Spinal cord (tissue), 10 donors: Measurements from ENCODE around the gene GOLGA6L2. TPM values are rescaled to one million over a fixed set of nuclear protein-coding genes. Genes with fewer than 3 reads are reported as not detected.
"Not testable (repeated sequence)": the region's sequence is repeated elsewhere in the genome, so short reads cannot be mapped to it uniquely, and the experiment has no call there.

Experiments
- DNase-seq, 6 donors: peaks; one replicate each; pipeline versions ENCODE4 v3.0.0 to v3.0.0-alpha.2; 2013 to 2015; ENCODE audit warnings: low spot score in 6 of 6, low read depth in 4 of 6
- H3K27ac ChIP-seq: one replicate; pipeline ENCODE4 v1.5.1; 2013; ENCODE audit warnings: low read depth, low read length, control low read depth
- H3K27me3 ChIP-seq: one replicate; pipeline ENCODE4 v1.6.1; 2013; ENCODE audit warnings: low read length; ENCODE audit not compliant: control insufficient read depth, insufficient read depth
- H3K36me3 ChIP-seq: one replicate; pipeline ENCODE4 v1.6.1; 2013; ENCODE audit warnings: low read length; ENCODE audit not compliant: control insufficient read depth, insufficient read depth
- H3K4me1 ChIP-seq: one replicate; pipeline ENCODE4 v1.6.1; 2013; ENCODE audit warnings: low read length; ENCODE audit not compliant: control insufficient read depth, insufficient read depth
- H3K4me3 ChIP-seq: one replicate; pipeline ENCODE4 v1.5.1; 2013; ENCODE audit warnings: low read depth, low read length, control low read depth
- H3K9me3 ChIP-seq: one replicate; pipeline ENCODE4 v1.6.1; 2013; ENCODE audit warnings: low read length; ENCODE audit not compliant: control insufficient read depth, insufficient read depth
- WGBS: methylation state at CpG from one replicate; pipeline ENCODE4 v1.1.5; 2013; ENCODE audit warnings: missing lambda C conversion rate; ENCODE audit not compliant: insufficient coverage; 5-methylcytosine and 5-hydroxymethylcytosine counted together
- polyA plus RNA-seq, 2 donors: library from polyadenylated mRNA; unstranded; fragments of 120-200 nt; gene quantifications; one replicate each; pipeline ENCODE4 v1.2.1, GENCODE V29; 2013; ENCODE audit not compliant: insufficient read length in 2 of 2
- total RNA-seq, 2 donors: library from RNA; depleted of rRNA in 1 of 2; stranded (reverse); fragments of 120-200 nt in 1 of 2; fragments of >200 nt in 1 of 2; gene quantifications; one replicate each; pipeline versions ENCODE4 v1.2.3 to v1.2.4, GENCODE V29; 2013 to 2014
- donor health status: healthy.

GOLGA6L2 gene
- total and polyA plus RNA-seq, 4 donors = 0.35 to 0.60 TPM; not detected in 2

DNA sequence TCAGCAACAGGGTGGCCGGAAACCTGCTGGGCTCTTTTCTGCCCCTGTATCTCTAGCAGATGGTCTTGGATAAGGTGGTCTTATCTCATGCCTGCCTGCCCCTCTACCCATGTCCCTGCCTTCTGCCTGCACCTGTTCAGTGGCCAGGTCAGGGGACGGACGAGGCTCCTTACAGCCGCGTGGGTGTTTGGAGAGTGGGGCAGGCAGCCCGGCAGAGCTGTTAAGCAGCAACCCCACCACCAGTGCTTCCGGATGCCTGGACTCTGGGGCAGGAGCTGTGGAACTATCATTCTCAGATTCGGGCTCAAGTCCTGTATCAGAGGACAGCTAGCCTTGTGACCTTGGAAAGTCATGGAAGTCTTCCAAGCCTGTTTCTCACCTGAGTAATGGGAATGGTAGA, 21.7 kb downstream of the GOLGA6L2 start:
- H3K4me1 ChIP-seq, DNase-seq, H3K9me3 ChIP-seq, H3K36me3 ChIP-seq, H3K4me3 ChIP-seq, H3K27ac ChIP-seq, H3K27me3 ChIP-seq: not testable (repeated sequence)
- 76% methylated on average over 7 of the region's 8 CpGs for WGBS

DNA sequence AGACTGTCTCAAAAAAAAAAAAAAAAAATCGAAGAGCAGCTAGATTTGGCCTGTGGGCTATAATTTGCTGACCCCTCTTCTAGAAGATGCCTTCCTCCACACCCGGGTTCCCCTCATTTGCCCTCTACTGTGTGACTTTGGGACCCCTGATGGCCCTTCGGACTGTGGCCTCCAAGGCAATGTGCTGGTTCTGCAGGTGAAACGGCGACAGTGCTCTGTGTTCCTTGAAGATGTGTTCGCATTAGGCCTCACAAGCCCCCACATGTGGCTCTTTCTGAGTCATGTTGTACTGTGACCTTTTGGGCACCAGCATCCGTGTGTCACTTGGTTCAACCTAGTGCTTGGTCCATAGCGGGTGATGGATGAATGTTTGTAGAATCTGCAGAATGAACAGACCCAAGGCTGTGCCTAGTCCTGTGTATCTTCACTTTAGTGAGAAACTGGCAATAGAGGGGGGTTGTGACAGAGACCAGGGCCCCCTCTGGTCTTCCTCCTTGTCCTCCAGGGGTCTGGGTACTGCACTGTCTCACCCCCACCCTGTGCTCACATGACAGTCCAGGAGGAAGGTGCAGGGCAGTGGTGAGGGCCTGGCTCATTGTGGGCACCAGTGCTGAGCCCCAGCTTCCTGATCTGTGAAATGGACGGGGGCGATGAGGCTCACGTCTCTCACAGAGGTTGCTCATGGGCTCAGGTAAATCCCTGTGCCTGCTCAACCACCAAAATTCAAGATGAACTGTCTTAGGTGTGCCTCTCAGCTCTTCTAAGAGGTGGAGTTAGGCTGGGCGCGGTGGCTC, 22.7 kb downstream of the GOLGA6L2 start:
- no peaks in the 10 kb centered on the region for H3K27me3 ChIP-seq
- no peaks in the 10 kb centered on the region for H3K9me3 ChIP-seq
- no peak overlapping the region for H3K27ac ChIP-seq
- H3K4me3 ChIP-seq = no peak overlapping the region
- DNase-seq = no peak
- no peaks in the 10 kb centered on the region for H3K4me1 ChIP-seq
- H3K36me3 ChIP-seq = no peaks in the 10 kb centered on the region
- 94% methylated on average over 10 of the region's 13 CpGs for WGBS

DNA sequence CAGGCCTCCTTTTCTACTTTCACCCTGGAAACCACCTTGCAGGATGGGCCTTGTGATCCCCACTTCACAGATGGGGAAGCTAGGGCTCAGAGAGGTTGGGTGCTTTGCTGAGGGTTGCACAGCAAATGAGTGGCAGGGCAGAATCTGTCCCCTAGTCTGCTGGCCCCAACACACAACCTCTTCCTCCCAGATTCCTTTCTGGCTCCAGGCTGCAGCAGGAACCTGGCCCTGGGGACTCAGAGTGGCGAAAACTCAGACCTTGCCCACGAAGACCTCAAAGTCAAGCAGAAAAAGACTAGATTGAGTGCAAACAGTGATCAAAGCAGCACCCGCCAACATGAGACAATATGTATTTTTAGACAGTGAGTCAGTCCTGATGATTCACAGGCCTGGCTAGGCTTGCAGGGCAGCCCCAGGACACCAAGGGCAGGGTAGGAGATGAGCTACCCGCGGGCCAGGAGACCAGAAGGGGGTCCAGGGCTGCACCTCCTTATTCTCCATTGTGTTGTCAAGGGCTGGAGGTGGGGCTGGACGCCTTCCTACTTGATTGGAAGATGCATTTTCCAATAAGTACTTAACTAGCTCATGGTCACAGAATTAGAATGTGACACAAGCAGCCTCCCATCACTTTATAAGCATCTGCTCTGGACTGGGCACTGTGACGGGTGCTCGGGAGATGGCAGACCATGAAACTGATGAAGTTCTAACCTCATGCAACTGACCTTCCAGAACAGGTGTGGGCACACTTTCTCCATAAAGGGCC, 23.9 kb downstream of the GOLGA6L2 start:
- H3K4me3 ChIP-seq = no peak overlapping the region
- DNase-seq = no peak
- no peaks in the 10 kb centered on the region for H3K27me3 ChIP-seq
- no peak overlapping the region for H3K27ac ChIP-seq
- no peaks in the 10 kb centered on the region for H3K4me1 ChIP-seq
- 75% methylated on average over 4 of the region's 8 CpGs for WGBS
- no peaks in the 10 kb centered on the region for H3K36me3 ChIP-seq
- no peaks in the 10 kb centered on the region for H3K9me3 ChIP-seq

DNA sequence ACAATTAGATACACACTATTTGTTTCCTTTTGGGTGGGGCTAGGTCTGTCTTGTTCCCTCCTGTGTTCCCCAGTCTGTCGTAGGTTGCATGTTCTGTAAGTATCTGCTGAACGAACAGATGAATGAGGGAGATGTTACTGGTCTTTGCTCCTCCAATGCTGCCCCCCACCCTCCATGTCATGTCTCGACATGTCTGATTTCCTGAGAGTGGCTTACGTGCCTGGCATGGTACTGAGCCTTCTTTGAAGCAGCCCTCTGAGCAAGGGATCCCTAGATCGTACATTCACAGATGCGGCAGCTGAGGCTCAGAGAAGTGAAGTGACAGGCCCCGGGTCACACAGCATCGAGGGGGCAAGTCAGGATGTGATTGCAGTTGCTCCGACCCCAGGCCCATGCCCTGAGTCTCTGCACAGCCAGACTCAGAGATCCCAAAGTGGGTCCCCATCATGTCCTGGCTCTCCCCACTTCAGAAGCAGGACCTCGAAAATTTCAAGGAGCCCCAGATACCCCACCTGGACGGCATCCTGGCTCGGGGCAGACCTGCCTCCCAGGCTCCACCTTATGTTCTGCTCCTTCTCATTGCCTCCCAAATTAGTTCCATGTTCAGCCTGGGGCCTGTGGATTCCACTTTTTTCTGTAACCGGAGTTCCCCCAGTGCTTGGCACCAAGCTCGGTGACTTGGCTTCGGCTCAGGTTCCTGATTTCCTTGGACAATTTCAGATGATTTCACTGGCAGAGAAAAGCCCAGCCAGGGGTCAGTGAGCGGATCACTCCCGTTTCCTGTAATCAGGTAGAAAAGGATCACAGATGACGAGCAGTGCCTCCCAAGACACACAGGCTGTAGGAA, 24.7 kb downstream of the GOLGA6L2 start:
- peak in 1 of 6 donors; percentile 1 for DNase-seq
- H3K4me1 ChIP-seq = no peaks in the 10 kb centered on the region
- H3K27me3 ChIP-seq = no peaks in the 10 kb centered on the region
- H3K36me3 ChIP-seq = no peaks in the 10 kb centered on the region
- WGBS = 84% methylated on average over 16 of the region's 18 CpGs
- no peak overlapping the region for H3K4me3 ChIP-seq
- no peaks in the 10 kb centered on the region for H3K9me3 ChIP-seq
- H3K27ac ChIP-seq = no peak overlapping the region

DNA sequence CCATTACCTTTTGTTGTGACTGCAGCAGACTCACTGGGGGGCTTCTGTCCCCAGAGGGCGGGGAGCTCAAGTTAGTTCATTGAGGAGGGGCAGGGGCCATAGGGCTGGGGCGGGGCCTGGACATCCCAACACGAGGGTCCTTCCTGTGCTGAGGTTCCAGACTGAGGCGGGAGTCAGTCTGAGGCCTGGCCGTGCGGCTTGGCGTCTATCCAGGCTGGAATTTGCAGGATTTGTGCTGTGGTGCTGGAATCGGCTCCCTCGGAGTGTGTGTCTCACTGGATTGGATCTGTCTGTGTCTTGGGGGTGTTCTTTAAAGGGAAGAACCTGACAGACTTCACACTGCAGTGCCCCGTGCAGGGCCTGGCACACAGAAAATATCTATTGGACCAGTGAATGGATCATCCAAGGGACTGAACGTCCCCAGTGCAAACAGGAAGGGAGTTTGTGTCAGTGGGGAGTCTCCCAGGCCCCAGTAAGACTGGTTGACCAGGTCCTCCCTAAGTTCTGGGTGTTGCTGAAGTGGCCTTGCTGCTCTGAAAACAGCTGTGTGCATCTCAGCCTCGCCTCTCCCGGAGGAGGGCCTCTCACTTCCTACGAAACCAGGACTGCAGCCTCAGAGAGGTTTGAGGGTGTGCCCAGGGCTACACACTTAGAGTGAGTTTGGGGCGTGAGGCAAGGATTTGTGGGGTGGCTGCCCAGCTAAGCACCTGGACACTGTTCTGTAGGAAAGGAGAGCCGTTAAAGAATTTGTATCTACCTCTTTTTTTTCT, 26.1 kb downstream of the GOLGA6L2 start:
- DNase-seq = no peak
- Histone ChIP-seq H3K4me1 (no peaks in the 10 kb centered on the region), H3K9me3 (no peaks in the 10 kb centered on the region), H3K27ac (no peak overlapping the region), H3K36me3 (no peaks in the 10 kb centered on the region), H3K4me3 (no peak overlapping the region), H3K27me3 (no peaks in the 10 kb centered on the region)
- WGBS = 67% methylated on average over 14 of the region's 16 CpGs

DNA sequence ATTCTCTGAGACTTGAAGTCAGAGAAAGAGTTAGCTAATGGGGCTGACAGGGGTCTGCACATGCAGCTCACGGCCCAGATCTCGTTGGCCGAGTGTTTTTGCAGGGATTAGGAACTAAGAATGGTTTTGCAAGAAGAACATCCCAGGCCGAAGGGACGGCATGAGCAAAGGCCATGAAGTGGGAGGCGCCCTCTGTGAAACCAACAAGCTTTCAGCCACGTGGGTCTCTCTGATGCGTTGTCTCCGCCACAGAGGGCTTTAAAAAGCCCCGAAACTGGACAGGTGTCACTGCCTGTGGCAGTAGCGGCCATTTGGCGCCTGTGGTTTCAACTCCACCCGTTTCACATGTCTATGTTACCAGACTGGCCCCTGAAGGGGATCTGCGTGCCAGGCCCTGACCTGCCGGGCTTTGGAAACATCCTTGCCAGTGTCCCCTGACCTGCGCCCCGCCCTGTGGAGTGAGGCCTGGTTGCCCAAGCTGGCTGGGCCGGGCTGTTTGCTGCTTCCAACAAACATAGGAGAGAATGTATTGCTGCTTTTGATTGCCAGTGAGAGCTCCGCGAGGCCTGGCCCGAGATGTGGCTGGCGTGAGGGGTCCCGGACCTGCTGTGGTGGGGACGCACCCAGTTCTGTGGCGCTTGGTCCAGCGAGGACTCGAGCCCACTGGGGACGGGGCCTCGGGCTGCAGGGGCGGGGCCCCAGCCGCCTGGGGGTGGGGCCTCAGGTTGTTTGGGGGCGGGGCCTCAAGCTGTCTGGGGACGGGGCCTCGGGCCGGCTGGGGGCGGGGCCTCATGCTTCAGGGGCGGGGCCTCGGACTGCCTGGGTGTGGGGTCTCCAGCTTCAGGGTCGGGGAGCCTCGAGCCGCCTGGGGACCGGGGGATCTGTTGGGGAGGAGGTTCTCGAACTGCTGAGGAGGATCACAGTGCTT, 30.4 kb downstream of the GOLGA6L2 start:
- DNase-seq = no peak
- H3K4me1 ChIP-seq = no peaks in the 10 kb centered on the region
- H3K9me3 ChIP-seq = no peaks in the 10 kb centered on the region
- no peak overlapping the region for H3K27ac ChIP-seq
- no peaks in the 10 kb centered on the region for H3K36me3 ChIP-seq
- 89% methylated on average over 32 of the region's 43 CpGs for WGBS
- no peaks in the 10 kb centered on the region for H3K27me3 ChIP-seq
- no peak overlapping the region for H3K4me3 ChIP-seq

DNA sequence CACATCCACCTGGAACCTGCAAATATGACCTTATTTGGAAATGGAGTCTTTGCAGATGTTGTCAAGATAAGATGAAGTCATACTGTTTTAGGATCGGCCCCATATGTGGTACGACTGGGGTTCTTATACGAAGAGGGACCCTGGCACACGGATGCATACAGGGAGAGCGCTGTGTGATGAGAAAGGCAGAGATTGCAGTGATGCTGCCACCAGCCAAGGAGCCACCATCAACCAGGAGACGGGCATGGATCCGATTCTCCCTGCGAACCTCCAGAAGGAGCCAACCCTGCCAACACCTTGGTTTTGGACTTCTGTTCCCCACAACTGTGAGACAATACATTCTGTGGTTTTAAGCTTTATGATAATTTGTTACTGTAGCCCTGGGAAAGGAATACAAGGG, 31.2 kb downstream of the GOLGA6L2 start:
- H3K36me3 ChIP-seq, H3K4me1 ChIP-seq, DNase-seq, H3K27me3 ChIP-seq, H3K27ac ChIP-seq, H3K4me3 ChIP-seq, H3K9me3 ChIP-seq: not testable (repeated sequence)
- 90% methylated on average over 8 of the region's 8 CpGs for WGBS

DNA sequence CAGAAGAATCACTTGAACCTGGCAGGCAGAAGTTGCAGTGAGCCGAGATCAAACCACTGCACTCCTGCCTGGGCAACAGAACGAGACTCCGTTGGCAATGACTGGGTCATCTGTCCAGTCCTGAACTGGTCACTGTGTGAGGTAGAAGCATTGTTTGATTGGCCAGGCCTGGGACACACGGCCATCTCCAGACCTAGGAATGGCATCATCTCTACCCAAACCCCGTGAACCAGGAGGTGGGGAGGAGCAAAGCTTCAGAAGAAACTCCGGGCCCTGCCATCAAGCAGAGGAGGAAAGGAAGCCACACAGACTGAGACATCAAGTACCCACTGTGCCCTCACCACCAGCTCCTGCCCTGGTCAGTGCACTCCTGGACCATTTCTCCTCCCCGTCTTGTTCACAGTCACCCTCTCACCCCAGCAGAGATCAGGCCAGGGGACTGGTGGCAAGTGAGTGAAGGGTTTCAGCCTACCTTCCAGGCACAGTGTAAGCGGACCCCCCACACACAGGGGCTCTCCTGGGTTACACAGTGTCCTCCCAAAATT, 31.6 kb downstream of the GOLGA6L2 start:
- H3K9me3 ChIP-seq = no peaks in the 10 kb centered on the region

More for the DNA sequence above, 31.6 kb downstream of the GOLGA6L2 start:
- Histone ChIP-seq H3K36me3 (no peaks in the 10 kb centered on the region), H3K27me3 (no peaks in the 10 kb centered on the region), H3K4me1 (no peaks in the 10 kb centered on the region), H3K4me3 (no peak overlapping the region), H3K27ac (no peak overlapping the region)
- DNase-seq = no peak
- WGBS = 84% methylated on average over 3 of the region's 8 CpGs
